H1 (cell line): ENCODE results near the gene PPP1R13B. TPM values are rescaled to one million over a fixed set of nuclear protein-coding genes. Genes with fewer than 3 reads are reported as not detected.

Source experiments
- CTCF ChIA-PET: fragments of 300-600 bp; sonication (Branson Sonifier 250); formaldehyde crosslinking; loops from one replicate; lab custom pipeline; 2021; ENCODE audit not compliant: partially characterized antibody; lab: Charles Lee
- POLR2A ChIA-PET: fragments of 300-600 bp; sonication (Branson Sonifier 250); formaldehyde crosslinking; loops from one replicate; lab custom pipeline; 2021; ENCODE audit warnings: inconsistent platforms; ENCODE audit not compliant: partially characterized antibody; lab: Charles Lee
- DNase-seq, 2 experiments: peaks; one replicate each; pipeline versions ENCODE4 v3.0.0 to v3.0.0-alpha.2; 2010 to 2022; ENCODE audit warnings: low spot score in 2 of 2, low read depth in 1 of 2, mixed read lengths in 1 of 2
- FAIRE-seq: peaks from 2 replicates; lab custom pipeline; 2011; peaks lifted over from hg19 to GRCh38; lab: Jason Lieb, UNC
- H2AFZ ChIP-seq: 2 replicates; pipeline ENCODE4 v1.8.1; 2012; ENCODE audit warnings: low read length, inconsistent platforms
- H2AK5ac ChIP-seq: 2 replicates; pipeline ENCODE4 v1.6.1; 2013; ENCODE audit warnings: low read depth, low read length
- H2BK120ac ChIP-seq: replicated peaks from 2 replicates; pipeline ENCODE3; 2013; ENCODE audit warnings: low read depth, low read length, inconsistent platforms
- H2BK12ac ChIP-seq: 2 replicates; pipeline ENCODE4 v1.6.1; 2013; ENCODE audit warnings: low read depth, low read length
- H2BK15ac ChIP-seq: 2 replicates; pipeline ENCODE4 v1.6.1; 2013; ENCODE audit warnings: low read length
- H2BK20ac ChIP-seq: 2 replicates; pipeline ENCODE4 v1.6.1; 2013; ENCODE audit warnings: low read length
- H2BK5ac ChIP-seq: 2 replicates; pipeline ENCODE4 v1.6.1; 2013; ENCODE audit warnings: low read depth, low read length
- H3K14ac ChIP-seq: 2 replicates; pipeline ENCODE4 v1.6.1; 2013; ENCODE audit warnings: inconsistent platforms; ENCODE audit not compliant: insufficient read length
- H3K18ac ChIP-seq: 2 replicates; pipeline ENCODE4 v1.6.1; 2013; ENCODE audit warnings: low read length; ENCODE audit errors: extremely low read depth
- H3K23ac ChIP-seq: 2 replicates; pipeline ENCODE4 v1.6.1; 2013; ENCODE audit warnings: inconsistent platforms; ENCODE audit not compliant: insufficient read length
- H3K23me2 ChIP-seq: 2 replicates; pipeline ENCODE4 v1.6.1; 2013; ENCODE audit warnings: low read depth, low read length
- H3K27ac ChIP-seq: 2 replicates; pipeline ENCODE4 v1.6.1; 2011; ENCODE audit warnings: low read depth, low read length, inconsistent platforms
- H3K27me3 ChIP-seq, 4 experiments: replicated peaks in 1 of 4; 1 replicate in 1 of 4; 2 replicates in 3 of 4; pipeline versions ENCODE4 v1.6.1 to v1.8.1; 2011 to 2013; ENCODE audit warnings: low read length in 3 of 4, mild to moderate bottlenecking in 3 of 4, inconsistent platforms in 2 of 4, mixed read lengths in 2 of 4, moderate library complexity in 1 of 4; ENCODE audit not compliant: control insufficient read depth in 3 of 4, insufficient read depth in 3 of 4; ENCODE audit errors: extremely low read depth in 1 of 4
- H3K36me3 ChIP-seq, 4 experiments: 2 replicates each; pipeline versions ENCODE4 v1.6.1 to v1.8.1; 2011 to 2013; ENCODE audit warnings: mild to moderate bottlenecking in 4 of 4, low read length in 3 of 4, moderate library complexity in 2 of 4, control low read depth in 1 of 4, inconsistent platforms in 1 of 4; ENCODE audit not compliant: insufficient read depth in 4 of 4, control insufficient read depth in 2 of 4
- H3K4ac ChIP-seq: replicated peaks from 2 replicates; pipeline ENCODE3; 2013; ENCODE audit warnings: low read length, low read depth, mixed read lengths, inconsistent platforms; ENCODE audit not compliant: insufficient read length
- H3K4me1 ChIP-seq, 4 experiments: replicated peaks in 1 of 4; 1 replicate in 1 of 4; 2 replicates in 3 of 4; pipeline versions ENCODE4 v1.6.1 to v1.8.1; 2011 to 2013; ENCODE audit warnings: low read length in 3 of 4, inconsistent platforms in 2 of 4, mixed read lengths in 1 of 4; ENCODE audit not compliant: insufficient read depth in 4 of 4, control insufficient read depth in 3 of 4
- H3K4me2 ChIP-seq, 2 experiments: 2 replicates each; pipeline versions ENCODE4 v1.6.1 to v1.8.1; 2011 to 2013; ENCODE audit warnings: low read depth in 2 of 2, low read length in 2 of 2, control low read depth in 1 of 2, inconsistent platforms in 1 of 2, mild to moderate bottlenecking in 1 of 2; ENCODE audit not compliant: insufficient read depth in 1 of 2
- H3K4me3 ChIP-seq, 4 experiments: fragments of 200-600, 300-600 bp in 1 of 4; sonication (generic), shearing (Covaris generic), sonication (Bioruptor Twin) in 1 of 4; 2 replicates each; pipeline versions ENCODE4 v1.5.1 to v1.8.1; 2011 to 2016; ENCODE audit warnings: low read length in 4 of 4, low read depth in 3 of 4, control low read depth in 2 of 4, inconsistent platforms in 2 of 4, mild to moderate bottlenecking in 2 of 4, mixed read lengths in 1 of 4, moderate library complexity in 1 of 4; ENCODE audit not compliant: insufficient read depth in 2 of 4; ENCODE audit errors: extremely low read depth in 1 of 4
- H3K56ac ChIP-seq: replicated peaks from 2 replicates; pipeline ENCODE3; 2013; ENCODE audit warnings: low read depth, mild to moderate bottlenecking, mixed read lengths, low read length, inconsistent platforms; ENCODE audit not compliant: insufficient read length
- H3K79me1 ChIP-seq: 2 replicates; pipeline ENCODE4 v1.6.1; 2013; ENCODE audit warnings: low read depth, low read length, control low read depth
- H3K79me2 ChIP-seq, 2 experiments: 2 replicates each; pipeline versions ENCODE4 v1.6.1 to v1.8.1; 2012 to 2013; ENCODE audit warnings: low read length in 2 of 2, mild to moderate bottlenecking in 2 of 2, inconsistent platforms in 1 of 2; ENCODE audit not compliant: insufficient read depth in 2 of 2, control insufficient read depth in 1 of 2
- H3K9ac ChIP-seq, 4 experiments: replicated peaks in 1 of 4; 1 replicate in 1 of 4; 2 replicates in 3 of 4; pipeline versions ENCODE4 v1.6.1 to v1.8.1; 2011 to 2013; ENCODE audit warnings: low read depth in 3 of 4, low read length in 3 of 4, control low read depth in 2 of 4, mild to moderate bottlenecking in 2 of 4, moderate library complexity in 2 of 4, inconsistent platforms in 1 of 4; ENCODE audit errors: extremely low read depth in 1 of 4
- H3K9me3 ChIP-seq, 2 experiments: 2 replicates each; pipeline versions ENCODE4 v1.6.1 to v1.8.1; 2012 to 2013; ENCODE audit warnings: mild to moderate bottlenecking in 2 of 2, moderate library complexity in 2 of 2, control low read depth in 1 of 2, inconsistent platforms in 1 of 2, low read depth in 1 of 2, low read length in 1 of 2, mixed read lengths in 1 of 2; ENCODE audit not compliant: insufficient read depth in 2 of 2
- H4K20me1 ChIP-seq, 2 experiments: replicated peaks in 1 of 2; 2 replicates each; pipeline versions ENCODE3 to v1.8.1; 2011 to 2013; ENCODE audit warnings: inconsistent platforms in 2 of 2, low read length in 2 of 2, mild to moderate bottlenecking in 1 of 2; ENCODE audit not compliant: insufficient read depth in 2 of 2, control insufficient read depth in 1 of 2
- H4K5ac ChIP-seq: 2 replicates; pipeline ENCODE4 v1.6.1; 2013; ENCODE audit warnings: low read length, low read depth, mixed read lengths, inconsistent platforms; ENCODE audit not compliant: insufficient read length
- H4K8ac ChIP-seq: 2 replicates; pipeline ENCODE4 v1.8.0; 2013; ENCODE audit warnings: mild to moderate bottlenecking, moderate library complexity, low read length, inconsistent platforms; ENCODE audit not compliant: insufficient read depth; ENCODE audit errors: extremely low read depth
- H4K91ac ChIP-seq: replicated peaks from 2 replicates; pipeline ENCODE3; 2013; ENCODE audit warnings: low read length, mixed read lengths, inconsistent platforms; ENCODE audit not compliant: insufficient read length
- POLR2A ChIP-seq, 2 experiments: IDR thresholded peaks; 1 replicate in 1 of 2; 2 replicates in 1 of 2; pipeline ENCODE4 v1.6.1; 2011; ENCODE audit warnings: low read depth in 2 of 2, low read length in 2 of 2, mild to moderate bottlenecking in 2 of 2; ENCODE audit errors: control extremely low read depth in 1 of 2
- POLR2AphosphoS5 ChIP-seq: IDR thresholded peaks from 2 replicates; pipeline ENCODE4 v1.6.1; 2011; ENCODE audit warnings: low read depth, low read length
- YY1 ChIP-seq: IDR thresholded peaks from 2 replicates; pipeline ENCODE4 v1.6.1; 2011; ENCODE audit warnings: low read depth, mild to moderate bottlenecking, low read length
- WGBS, 2 experiments: shearing (Covaris generic) in 1 of 2; methylation state at CpG; one replicate each; pipeline versions ENCODE4 v1.1.6 to v1.1.7; 2013 to 2015; ENCODE audit warnings: low lambda C conversion rate in 2 of 2, mixed read lengths in 2 of 2, inconsistent platforms in 1 of 2, low coverage in 1 of 2, missing lambda C conversion rate in 1 of 2; ENCODE audit not compliant: insufficient replicate concordance in 2 of 2, insufficient coverage in 1 of 2, insufficient read length in 1 of 2; ENCODE audit errors: extremely low coverage in 1 of 2, missing lambda C conversion rate in 1 of 2; 5-methylcytosine and 5-hydroxymethylcytosine counted together
- polyA plus RNA-seq, 7 experiments: library from polyadenylated mRNA; depleted of rRNA in 3 of 7; stranded (reverse) in 5 of 7; unstranded in 2 of 7; fragments of >200 nt in 5 of 7; fragments of 200-250 nt in 2 of 7; gene quantifications; 1 replicate in 5 of 7; 2 replicates in 1 of 7; 4 replicates in 1 of 7; pipeline versions ENCODE4 v1.2.1 to v1.2.3, GENCODE V29; 2011 to 2013; ENCODE audit warnings: missing spikeins in 2 of 7, mixed read lengths in 2 of 7
- total RNA-seq: library from RNA; stranded (reverse); fragmentation: NEBNext Ultra II Directional; extraction: Animal tissue kit (Norgen Biotek cat#: 25700); gene quantifications from 2 replicates; pipeline ENCODE4 v1.2.1, GENCODE V29; 2021

The PPP1R13B gene
- total and polyA plus RNA-seq, 2 of the 8 experiments (the other 6 are each of a cell fraction or from before 2014, with no cell fraction given): 2.6 to 8.9 TPM

DNA sequence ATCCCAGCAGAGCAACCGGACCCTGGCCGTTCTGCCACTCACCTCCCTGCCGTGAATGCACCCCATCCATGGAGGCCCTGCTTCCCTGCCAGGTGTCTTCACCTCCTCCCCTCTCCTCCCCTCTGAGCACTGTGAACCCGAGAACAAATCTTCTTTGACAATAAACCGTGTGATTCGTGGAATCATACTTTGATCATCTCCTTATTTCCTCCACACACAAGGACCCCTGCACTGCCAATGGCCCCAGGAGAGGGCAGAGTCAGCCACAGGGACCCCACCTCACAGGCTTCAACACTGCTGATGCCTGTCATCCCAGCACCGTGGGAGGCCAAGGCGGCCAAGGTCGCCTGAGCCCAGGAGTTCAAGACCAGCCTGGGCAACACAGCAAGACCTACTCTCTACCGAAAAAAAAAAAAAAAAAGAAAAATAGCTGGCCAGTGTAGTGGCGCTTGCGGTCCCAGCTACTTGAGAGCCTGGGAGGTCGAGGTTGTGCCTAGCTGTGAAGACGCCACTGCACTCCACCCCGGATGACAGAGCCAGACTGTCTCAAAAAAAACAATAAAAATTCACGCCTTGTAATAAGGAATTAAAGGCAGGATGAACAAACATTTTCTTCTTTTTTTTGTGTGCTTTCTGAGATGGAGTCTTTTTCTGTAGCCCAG is 133.2 kb downstream of the PPP1R13B start:
- no peak overlapping the region for H2BK5ac ChIP-seq
- POLR2A ChIA-PET: interaction anchor here (0.8 to 2.0 kb wide), 4 partner anchors 12 to 21 kb away, joined by 3 to 8 read pairs (median 6); no protein-coding TSS in a partner anchor

More for the DNA sequence above, 133.2 kb downstream of the PPP1R13B start:
- peaks cover 20% of the 10 kb centered on the region for H3K79me1 ChIP-seq
- no peaks in the 10 kb centered on the region for H3K27me3 ChIP-seq
- no peak overlapping the region; a peak in 5 of 7 replicates for H3K9ac ChIP-seq
- peaks cover 0 to 17% (median 8%) of the 10 kb centered on the region in 4 experiments; a peak in 6 of 7 replicates for H3K4me1 ChIP-seq
- no peak overlapping the region for H2BK15ac ChIP-seq
- no peak overlapping the region for H3K18ac ChIP-seq
- no peak overlapping the region for H3K56ac ChIP-seq
- CTCF ChIA-PET: interaction anchor here (0.6 to 1.9 kb wide), 3 partner anchors 15 to 195 kb away, joined by 3 to 8 read pairs (median 3); no protein-coding TSS in a partner anchor
- H3K23ac ChIP-seq: no peak overlapping the region
- H3K4ac ChIP-seq: peak overlapping the region; percentile 54
- H4K20me1 ChIP-seq: peaks cover 14 to 45% of the 10 kb centered on the region in 2 experiments
- H3K27ac ChIP-seq: no peak overlapping the region
- no peak overlapping the region for H2BK20ac ChIP-seq
- H3K79me2 ChIP-seq: peaks cover 0 to 42% of the 10 kb centered on the region in 2 experiments; a peak in 3 of 4 replicates
- peak overlapping the region; percentile 55 to 72 for H3K4me2 ChIP-seq
- H2BK120ac ChIP-seq: no peak overlapping the region
- FAIRE-seq (no peak), DNase-seq (no peak)
- peak; percentile 29; the same call in 1 of the 2 replicates for TF ChIP-seq POLR2AphosphoS5
- TF ChIP-seq POLR2A (IDR thresholded peaks at IDR 0.05; ENCODE audit: control extremely low read depth in 1 of 2, low read depth in 2 of 2, low read length in 2 of 2): 0 out of 3 replicates have a peak, but pooled peaks of 1 of the 2 experiments have one; percentile 2
- no peak for TF ChIP-seq YY1
- H3K36me3 ChIP-seq: peaks cover 0 to 15% (median 6%) of the 10 kb centered on the region in 4 experiments; a peak in 5 of 8 replicates
- H3K23me2 ChIP-seq: peaks cover 4% of the 10 kb centered on the region; the same call in 1 of the 2 replicates
- no peak overlapping the region for H3K14ac ChIP-seq
- no peak overlapping the region for H4K91ac ChIP-seq
- no peaks in the 10 kb centered on the region for H3K9me3 ChIP-seq
- 81% methylated on average over 15 of the region's 16 CpGs; no CpG with 5 or more reads in 1 of the 2 experiments for WGBS, 2 experiments
- peak overlapping the region; percentile 26 to 86 (median 72) for H3K4me3 ChIP-seq
- H4K5ac ChIP-seq: no peak overlapping the region
- no peak overlapping the region for H4K8ac ChIP-seq
- no peak overlapping the region for H2BK12ac ChIP-seq
- no peak overlapping the region for H2AK5ac ChIP-seq
- no peak overlapping the region for H2AFZ ChIP-seq
